Panc1 (cell line): ENCODE results near the gene TMEM184A.

Experiments used
- CTCF ChIP-seq: fragments of 450-650 bp; IDR thresholded peaks from 2 replicates; pipeline ENCODE4 v1.5.1; 2017; ENCODE audit warnings: mild to moderate bottlenecking
- REST ChIP-seq, 2 experiments: IDR thresholded peaks; 2 replicates each; pipeline ENCODE4 v1.6.1; 2011 to 2012; ENCODE audit warnings: low read depth in 2 of 2, control low read depth in 1 of 2, low read length in 1 of 2, mild to moderate bottlenecking in 1 of 2, moderate library complexity in 1 of 2; ENCODE audit not compliant: insufficient read depth in 1 of 2

- TF ChIP-seq CTCF (no peak), REST (IDR thresholded peaks at IDR 0.05; ENCODE audit: insufficient read depth in 1 of 2, low read depth in 2 of 2, low read length in 1 of 2) (no peak)
Observed at GRCh38 chr7:1513657-1514095, 42.3 kb downstream of the TMEM184A start.
